Esophagus squamous epithelium (tissue), 5 donors: ENCODE results near the gene CHORDC1. TPM values are rescaled to one million over a fixed set of nuclear protein-coding genes. Genes with fewer than 3 reads are reported as not detected.
A peak's percentile ranks its signal among the peaks of the same experiment; 100 is the strongest.

Source experiments
- DNase-seq: peaks from one replicate; lab custom pipeline; 2025; lab: John Stamatoyannopoulos, UW
- H3K27ac ChIP-seq, 4 donors: fragments of 200-600 bp; sonication (generic); one replicate each; pipeline ENCODE4 v1.5.1; 2016 to 2019; ENCODE audit warnings: mild to moderate bottlenecking in 1 of 4
- H3K27me3 ChIP-seq, 4 donors: fragments of 200-600 bp; sonication (generic); 1 replicate in 3 of 4; 2 replicates in 1 of 4; pipeline versions ENCODE4 v1.5.1 to v1.6.0; 2017 to 2021; ENCODE audit warnings: antibody characterized with exemption in 1 of 4
- H3K36me3 ChIP-seq, 3 donors: fragments of 200-600 bp; sonication (generic); one replicate each; pipeline ENCODE4 v1.5.1; 2016 to 2019
- H3K4me1 ChIP-seq, 3 donors: fragments of 200-600 bp; sonication (generic); one replicate each; pipeline ENCODE4 v1.5.1; 2017 to 2019
- H3K4me3 ChIP-seq, 4 donors: fragments of 200-600 bp; sonication (generic); 1 replicate in 3 of 4; 2 replicates in 1 of 4; pipeline ENCODE4 v1.5.1; 2016 to 2019; ENCODE audit warnings: mild to moderate bottlenecking in 2 of 4, moderate library complexity in 1 of 4
- H3K9me3 ChIP-seq, 3 donors: fragments of 200-600 bp; sonication (generic); one replicate each; pipeline ENCODE4 v1.5.1; 2016 to 2019
- CTCF ChIP-seq, 6 experiments: fragments of 450-650 bp in 4 of 6; fragments of 200-600 bp in 2 of 6; sonication (generic) in 2 of 6; IDR thresholded peaks; one replicate each; pipeline ENCODE4 v1.5.1; 2016 to 2019; ENCODE audit warnings: antibody characterized with exemption in 6 of 6, mild to moderate bottlenecking in 4 of 6, moderate library complexity in 4 of 6
- POLR2A ChIP-seq, 4 donors: fragments of 450-650 bp; IDR thresholded peaks; one replicate each; pipeline ENCODE4 v1.6.1; 2017; ENCODE audit warnings: antibody characterized with exemption in 4 of 4, mild to moderate bottlenecking in 4 of 4, moderate library complexity in 3 of 4
- WGBS, 2 donors: methylation state at CpG; one replicate each; pipeline ENCODE4 v1.1.5; 2018; 5-methylcytosine and 5-hydroxymethylcytosine counted together
- intact Hi-C: fragments of 100-400 bp; cut with DNase I; formaldehyde crosslinking; loops from one replicate; pipeline ENCODE4 v1.15.0; 2022
- total RNA-seq, 4 donors: library from RNA; depleted of rRNA; stranded (reverse); fragments of >200 nt; gene quantifications; one replicate each; pipeline ENCODE4 v1.1.0, GENCODE V29; 2016
- donor health status: DM: yes; HTN: yes; CAD: no.

Gene CHORDC1
- total RNA-seq, 4 donors from 2014 or later, result 23.1 to 64.8 (median 36.5) TPM

GRCh38 chr11:90204832-90205646 lies 17.8 kb downstream of the CHORDC1 start:
- Histone ChIP-seq H3K27me3 (no peaks in the 10 kb centered on the region), H3K4me1 (no peaks in the 10 kb centered on the region), H3K9me3 (no peaks in the 10 kb centered on the region), H3K36me3 (peaks cover 0 to 90% (median 0%) of the 10 kb centered on the region in 3 donors), H3K4me3 (no peak overlapping the region), H3K27ac (no peak overlapping the region)
- TF ChIP-seq CTCF (IDR thresholded peaks at IDR 0.05), result peak in 5 of 6 experiments; percentile 70 to 91 (median 79)
- no peak for TF ChIP-seq POLR2A (IDR thresholded peaks at IDR 0.05)
- intact Hi-C loops, result no loop called here
- DNase-seq, result no peak
- WGBS, 2 donors, result 11 to 16% methylated on average over 3 of the region's 3 CpGs

GRCh38 chr11:90204407-90204806 lies 18.4 kb downstream of the CHORDC1 start:
- no peak overlapping the region for H3K27ac ChIP-seq
- DNase-seq, result no peak

DNA sequence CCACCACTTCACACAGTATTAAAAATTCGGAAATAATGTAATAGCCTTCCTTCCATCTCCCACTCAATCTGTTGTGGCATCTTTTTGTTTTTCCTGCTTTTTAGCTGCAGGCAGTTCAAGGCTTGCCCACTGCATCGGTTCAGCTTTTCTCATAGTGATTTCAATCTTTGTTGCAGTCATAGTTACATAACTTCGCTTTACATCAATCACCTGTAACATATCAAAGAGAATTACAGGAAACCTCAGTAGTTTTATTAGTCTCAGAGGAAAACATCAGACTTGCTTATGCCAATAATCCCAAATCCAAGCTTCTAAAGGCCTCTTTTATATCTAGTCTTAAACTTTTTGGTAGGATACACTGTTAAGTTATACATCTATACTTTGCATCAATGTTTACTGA lies 20.5 kb downstream of the CHORDC1 start:
- DNase-seq, result no peak
- Histone ChIP-seq H3K36me3 (peaks cover 0 to 83% (median 0%) of the 10 kb centered on the region in 3 donors), H3K4me1 (no peaks in the 10 kb centered on the region), H3K9me3 (no peaks in the 10 kb centered on the region), H3K27me3 (no peaks in the 10 kb centered on the region), H3K27ac (no peak overlapping the region), H3K4me3 (no peak overlapping the region)
- WGBS, 2 donors, result 33 to 55% methylated on average over 3 of the region's 3 CpGs
- intact Hi-C loops, result no loop called here
- TF ChIP-seq POLR2A (IDR thresholded peaks at IDR 0.05), result no peak
- no peak for TF ChIP-seq CTCF (IDR thresholded peaks at IDR 0.05)

More at GRCh38 chr11:90204407-90204806, 18.4 kb downstream of the CHORDC1 start:
- Histone ChIP-seq H3K4me3 (no peak overlapping the region), H3K36me3 (peaks cover 0 to 84% (median 0%) of the 10 kb centered on the region in 3 donors), H3K9me3 (no peaks in the 10 kb centered on the region), H3K4me1 (no peaks in the 10 kb centered on the region), H3K27me3 (no peaks in the 10 kb centered on the region)
- no peak for TF ChIP-seq CTCF (IDR thresholded peaks at IDR 0.05)
- no peak for TF ChIP-seq POLR2A (IDR thresholded peaks at IDR 0.05)
- intact Hi-C loops, result no loop called here
- 89 to 90% methylated on average over 13 of the region's 13 CpGs for WGBS, 2 donors

GRCh38 chr11:90197377-90197776 lies 25.5 kb downstream of the CHORDC1 start:
- TF ChIP-seq POLR2A (IDR thresholded peaks at IDR 0.05), result no peak
- TF ChIP-seq CTCF (IDR thresholded peaks at IDR 0.05), result no peak
- H3K36me3 ChIP-seq, result peaks cover 0 to 41% (median 0%) of the 10 kb centered on the region in 3 donors
- DNase-seq, result no peak
- no peaks in the 10 kb centered on the region for H3K4me1 ChIP-seq
- no peak overlapping the region for H3K4me3 ChIP-seq
- no peaks in the 10 kb centered on the region for H3K27me3 ChIP-seq
- 71 to 78% methylated on average over 1 of the region's 1 CpG for WGBS, 2 donors
- intact Hi-C loops, result no loop called here
- no peak overlapping the region for H3K27ac ChIP-seq
- H3K9me3 ChIP-seq, result no peaks in the 10 kb centered on the region

DNA sequence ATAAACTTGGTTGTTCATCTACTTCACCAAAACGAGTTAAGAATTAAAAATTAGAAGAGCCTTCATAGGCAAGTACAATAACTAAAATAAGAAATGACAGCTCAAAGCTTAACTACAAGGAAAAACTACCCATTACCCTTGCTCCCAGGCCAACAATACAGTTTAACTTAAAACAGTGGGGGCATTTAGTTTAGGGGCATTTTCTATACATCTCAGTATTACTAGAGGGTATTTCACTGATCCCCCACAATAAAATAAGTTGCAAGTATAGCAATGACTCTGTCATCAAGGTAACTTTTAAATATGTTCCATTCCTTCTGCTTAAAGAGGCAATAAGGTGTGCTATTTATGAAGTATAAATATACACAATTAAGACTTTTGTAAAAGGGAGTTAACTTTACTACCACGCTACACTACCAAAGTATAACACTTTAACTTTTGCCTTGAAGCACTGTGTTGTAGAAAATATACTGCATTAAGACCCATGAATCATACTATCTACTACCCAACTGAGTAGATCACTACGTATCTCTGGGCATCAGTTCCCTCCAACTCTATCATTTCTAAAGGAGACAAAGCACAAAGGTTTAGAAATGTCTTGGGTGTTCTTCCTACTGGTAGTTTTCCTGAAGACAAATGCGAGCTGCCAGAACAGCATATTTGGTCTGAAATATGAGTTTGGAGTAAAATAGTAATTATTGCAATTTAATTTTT lies 29.8 kb downstream of the CHORDC1 start:
- Histone ChIP-seq H3K27ac (no peak overlapping the region), H3K4me3 (no peak overlapping the region), H3K4me1 (no peaks in the 10 kb centered on the region), H3K27me3 (no peaks in the 10 kb centered on the region), H3K9me3 (no peaks in the 10 kb centered on the region), H3K36me3 (peaks cover 0 to 9% (median 0%) of the 10 kb centered on the region in 3 donors)
- WGBS, 2 donors, result 76 to 94% methylated on average over 4 of the region's 4 CpGs
- no peak for DNase-seq
- intact Hi-C loops, result no loop called here
- no peak for TF ChIP-seq POLR2A (IDR thresholded peaks at IDR 0.05)
- no peak for TF ChIP-seq CTCF (IDR thresholded peaks at IDR 0.05)
